ENCODE measurements around the gene PDE2A. TPM values are rescaled to one million over a fixed set of nuclear protein-coding genes. Genes with fewer than 3 reads are reported as not detected.

The PDE2A gene
- total RNA-seq, 2 donors from 2014 or later = 0.77 to 1.7 TPM

DNA sequence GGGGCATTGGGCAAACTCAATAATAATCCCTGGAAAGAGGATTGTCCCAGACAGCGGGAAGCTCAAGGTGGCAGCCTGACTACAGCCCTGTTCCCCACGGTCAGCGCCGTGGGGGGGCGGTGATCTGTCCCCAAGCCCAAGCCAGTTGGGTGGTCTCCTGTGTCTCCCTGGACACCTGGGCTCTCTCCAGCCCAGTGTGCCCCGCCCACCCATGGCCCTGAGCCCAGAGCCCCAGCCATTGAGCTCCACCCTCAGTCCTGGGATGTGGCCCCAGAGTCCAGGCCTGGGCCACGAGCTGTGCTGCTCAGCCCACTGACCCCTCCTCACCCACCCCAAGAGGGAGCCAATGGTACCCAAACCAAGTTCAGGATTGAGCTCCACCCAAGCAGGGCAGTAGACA is 27.9 kb upstream of the PDE2A start:
- H3K4me1 Mint-ChIP-seq (ENCODE audit: low read depth) = no peaks in the 10 kb centered on the region
- no peaks in the 10 kb centered on the region for H3K27me3 Mint-ChIP-seq (ENCODE audit: low read depth)
- H3K36me3 Mint-ChIP-seq (ENCODE audit: insufficient read depth in 2 of 2) = peaks cover 2 to 12% of the 10 kb centered on the region in 2 donors
- no peak overlapping the region for H3K4me3 Mint-ChIP-seq
- ATAC-seq (replicated peaks in 1 of 2) (no peak), DNase-seq (no peak)
- H3K27ac Mint-ChIP-seq = no peak overlapping the region
- H3K9me3 Mint-ChIP-seq = no peaks in the 10 kb centered on the region

DNA sequence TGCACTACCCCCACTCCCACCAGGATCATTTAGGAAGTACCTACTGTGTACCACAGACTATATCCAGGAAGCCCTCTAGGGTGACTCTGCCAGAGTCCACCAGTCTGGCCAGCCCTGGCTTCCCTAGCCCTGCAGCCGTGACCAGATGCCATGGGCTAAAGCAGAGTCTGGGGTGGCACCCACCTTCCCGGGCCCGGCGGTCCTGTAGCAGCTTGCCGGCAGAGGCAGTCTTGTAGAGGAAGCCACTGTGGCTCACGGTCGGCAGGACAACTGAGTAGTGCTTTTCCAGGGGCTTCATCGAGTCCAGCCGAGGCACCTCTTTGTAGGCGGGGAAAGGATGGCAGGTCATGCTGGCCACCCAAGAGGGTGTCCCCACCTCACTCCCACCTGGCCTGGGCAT is 27.2 kb upstream of the PDE2A start:
- Mint-ChIP-seq H3K27me3 (ENCODE audit: low read depth) (no peaks in the 10 kb centered on the region), H3K36me3 (ENCODE audit: insufficient read depth in 2 of 2) (peaks cover 2 to 6% of the 10 kb centered on the region in 2 donors), H3K4me1 (ENCODE audit: low read depth) (no peaks in the 10 kb centered on the region), H3K27ac (no peak overlapping the region), H3K4me3 (no peak overlapping the region), H3K9me3 (no peaks in the 10 kb centered on the region)
- ATAC-seq (replicated peaks in 1 of 2) (no peak), DNase-seq (no peak)

DNA sequence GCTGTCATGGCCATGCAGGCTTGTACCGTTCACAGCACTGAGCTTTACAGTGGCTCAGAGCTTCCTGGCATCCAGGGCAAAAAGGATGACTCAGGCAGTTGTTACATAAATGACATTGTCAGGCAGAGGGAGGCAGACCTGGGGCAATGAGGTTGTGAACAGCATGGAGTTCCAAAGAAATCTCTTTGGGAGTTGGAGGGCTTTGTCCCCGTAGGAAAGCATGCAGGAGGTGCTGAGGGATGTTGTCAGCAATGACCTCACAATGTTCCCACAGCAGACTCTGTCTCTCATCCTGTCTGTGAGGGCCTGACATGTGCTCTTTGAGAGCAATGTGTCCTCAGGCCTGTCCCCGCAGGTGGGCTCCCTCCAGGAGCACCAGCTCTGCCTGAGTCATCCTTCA is 25.9 kb upstream of the PDE2A start:
- no peak overlapping the region for H3K27ac Mint-ChIP-seq
- H3K27me3 Mint-ChIP-seq (ENCODE audit: low read depth) = no peaks in the 10 kb centered on the region
- peaks cover 4 to 6% of the 10 kb centered on the region in 2 donors for H3K36me3 Mint-ChIP-seq (ENCODE audit: insufficient read depth in 2 of 2)
- ATAC-seq (replicated peaks in 1 of 2) = no peak
- DNase-seq = no peak
- no peak overlapping the region for H3K4me3 Mint-ChIP-seq
- H3K9me3 Mint-ChIP-seq = no peaks in the 10 kb centered on the region
- no peaks in the 10 kb centered on the region for H3K4me1 Mint-ChIP-seq (ENCODE audit: low read depth)

DNA sequence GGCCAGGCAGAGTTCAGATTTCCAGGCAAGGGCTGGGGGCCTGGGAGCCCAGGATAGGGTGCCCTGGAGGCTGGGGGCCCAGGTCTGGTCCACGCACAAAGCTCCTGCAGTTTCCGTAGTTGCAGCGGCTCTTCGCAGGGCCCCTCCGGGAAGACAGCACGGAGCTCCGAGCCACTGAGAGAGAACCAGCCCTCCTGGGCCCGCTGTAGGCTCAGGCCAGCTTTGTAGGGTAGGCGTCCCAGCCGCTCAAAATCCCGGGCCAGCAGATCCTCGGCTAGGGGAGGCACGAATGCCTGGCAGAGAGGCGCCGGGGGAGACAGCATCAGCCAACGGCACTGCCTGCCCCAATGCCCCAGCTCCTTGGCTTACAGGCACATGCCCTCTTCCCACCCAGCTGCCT is 23.6 kb upstream of the PDE2A start:
- DNase-seq (no peak), ATAC-seq (replicated peaks in 1 of 2) (no peak)
- H3K27ac Mint-ChIP-seq = no peak overlapping the region
- H3K9me3 Mint-ChIP-seq = no peaks in the 10 kb centered on the region
- no peaks in the 10 kb centered on the region for H3K4me1 Mint-ChIP-seq (ENCODE audit: low read depth)
- peaks cover 9 to 13% of the 10 kb centered on the region in 2 donors for H3K36me3 Mint-ChIP-seq (ENCODE audit: insufficient read depth in 2 of 2)
- H3K27me3 Mint-ChIP-seq (ENCODE audit: low read depth) = no peaks in the 10 kb centered on the region
- no peak overlapping the region for H3K4me3 Mint-ChIP-seq

DNA sequence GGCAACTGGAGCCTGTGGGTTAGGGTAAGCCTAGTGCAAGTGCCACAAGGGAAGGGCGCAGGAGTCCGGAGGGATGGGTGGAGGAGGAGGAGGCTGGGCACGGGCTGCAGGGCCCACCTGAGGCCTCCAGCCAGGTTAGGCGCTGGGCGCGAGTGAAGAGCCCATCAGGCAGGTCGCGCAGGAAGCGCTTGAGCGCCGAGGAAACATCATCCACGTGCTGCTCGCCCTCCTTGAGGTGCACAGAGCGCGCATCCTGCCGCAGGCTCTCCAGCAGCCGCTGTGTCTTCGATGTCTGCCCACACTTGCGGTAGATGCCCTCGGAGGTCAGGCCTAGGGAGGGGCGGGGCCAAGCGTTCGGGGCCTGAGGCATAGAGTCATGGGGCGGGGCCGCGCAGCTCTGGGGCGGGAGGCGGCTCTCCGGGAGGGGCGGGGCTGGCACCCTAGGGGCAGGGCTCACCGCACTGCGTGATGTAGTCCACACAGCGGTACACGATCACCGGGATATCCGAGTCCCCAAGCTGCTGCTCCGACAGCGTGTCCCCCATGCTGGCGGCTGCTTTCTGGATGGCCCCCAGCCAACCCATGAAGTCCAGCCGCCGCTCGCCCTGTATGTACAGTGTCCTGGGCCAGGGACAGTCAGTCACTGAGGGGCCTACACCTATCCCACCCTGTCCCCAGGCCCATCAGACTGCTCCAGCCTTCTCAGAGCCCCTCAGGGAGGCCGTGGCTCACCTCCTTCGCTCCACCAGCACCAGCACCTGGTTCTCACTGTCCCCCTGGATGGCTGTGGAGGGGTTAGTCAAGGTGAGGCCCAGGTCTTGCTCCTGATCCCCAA is 22.9 kb upstream of the PDE2A start:
- no peaks in the 10 kb centered on the region for H3K4me1 Mint-ChIP-seq (ENCODE audit: low read depth)
- H3K4me3 Mint-ChIP-seq = no peak overlapping the region
- DNase-seq (no peak), ATAC-seq (replicated peaks in 1 of 2) (no peak)
- no peaks in the 10 kb centered on the region for H3K27me3 Mint-ChIP-seq (ENCODE audit: low read depth)
- no peaks in the 10 kb centered on the region for H3K9me3 Mint-ChIP-seq
- peaks cover 9 to 15% of the 10 kb centered on the region in 2 donors for H3K36me3 Mint-ChIP-seq (ENCODE audit: insufficient read depth in 2 of 2)
- no peak overlapping the region for H3K27ac Mint-ChIP-seq

DNA sequence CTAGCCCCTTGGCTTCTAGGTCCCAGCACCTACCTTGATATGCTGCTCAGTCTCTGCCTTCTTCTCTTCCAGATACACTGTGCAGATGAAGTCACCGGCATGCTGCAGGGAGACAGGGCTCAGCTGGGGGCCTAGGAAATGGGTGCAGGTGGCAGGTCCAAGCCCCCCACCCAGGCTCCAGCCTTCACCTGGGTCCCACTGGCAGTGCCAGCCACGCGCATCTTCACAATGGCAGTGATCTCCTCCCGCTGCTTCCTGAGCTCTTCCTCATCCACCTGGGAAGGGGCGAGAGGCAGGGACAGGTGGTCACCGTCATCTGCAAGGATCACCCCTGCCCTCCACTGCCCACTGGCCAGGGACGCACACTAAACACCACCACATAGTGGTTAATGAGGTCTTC is 21.1 kb upstream of the PDE2A start:
- Mint-ChIP-seq H3K9me3 (no peaks in the 10 kb centered on the region), H3K4me3 (no peak overlapping the region), H3K4me1 (ENCODE audit: low read depth) (no peaks in the 10 kb centered on the region), H3K36me3 (ENCODE audit: insufficient read depth in 2 of 2) (peaks cover 12 to 15% of the 10 kb centered on the region in 2 donors), H3K27me3 (ENCODE audit: low read depth) (no peaks in the 10 kb centered on the region), H3K27ac (no peak overlapping the region)
- ATAC-seq (replicated peaks in 1 of 2) (no peak), DNase-seq (no peak)

DNA sequence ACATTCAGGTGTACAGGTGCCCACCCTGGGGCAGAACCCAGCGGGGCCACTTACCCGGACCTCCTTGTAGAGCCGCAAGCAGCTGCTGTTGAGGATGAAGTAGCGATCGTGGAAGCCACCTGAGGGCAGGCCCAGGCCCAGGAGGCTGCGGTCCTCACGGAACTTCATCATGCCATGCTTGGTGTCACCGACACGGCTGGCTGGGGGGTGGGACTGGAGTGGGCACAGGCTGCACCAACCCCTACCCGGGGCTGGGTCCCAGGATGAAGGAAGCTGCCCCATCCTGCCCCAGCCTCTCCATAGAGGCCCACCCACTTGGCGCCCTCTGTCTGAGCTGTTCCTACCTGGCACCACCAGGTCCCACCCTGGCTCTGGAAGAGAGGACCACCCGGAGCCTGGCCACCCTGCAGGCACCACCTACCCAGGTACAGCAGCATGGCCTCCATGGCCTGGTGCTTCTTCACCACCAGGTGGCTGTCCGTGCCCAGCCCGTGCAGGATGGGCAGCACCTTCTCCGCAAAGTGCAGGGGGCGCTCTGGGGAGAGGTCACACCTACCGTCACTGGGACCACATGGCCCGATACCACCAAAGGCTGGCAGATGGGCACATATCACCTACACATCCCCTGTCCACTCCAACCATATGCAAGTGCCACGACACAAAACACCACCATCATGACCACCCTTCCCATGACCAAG is 19.2 kb upstream of the PDE2A start:
- Mint-ChIP-seq H3K4me3 (no peak overlapping the region), H3K27me3 (ENCODE audit: low read depth) (no peaks in the 10 kb centered on the region), H3K27ac (no peak overlapping the region), H3K36me3 (ENCODE audit: insufficient read depth in 2 of 2) (peaks cover 11 to 12% of the 10 kb centered on the region in 2 donors), H3K9me3 (no peaks in the 10 kb centered on the region), H3K4me1 (ENCODE audit: low read depth) (peaks cover 6% of the 10 kb centered on the region)
- DNase-seq (no peak), ATAC-seq (replicated peaks in 1 of 2) (no peak)

DNA sequence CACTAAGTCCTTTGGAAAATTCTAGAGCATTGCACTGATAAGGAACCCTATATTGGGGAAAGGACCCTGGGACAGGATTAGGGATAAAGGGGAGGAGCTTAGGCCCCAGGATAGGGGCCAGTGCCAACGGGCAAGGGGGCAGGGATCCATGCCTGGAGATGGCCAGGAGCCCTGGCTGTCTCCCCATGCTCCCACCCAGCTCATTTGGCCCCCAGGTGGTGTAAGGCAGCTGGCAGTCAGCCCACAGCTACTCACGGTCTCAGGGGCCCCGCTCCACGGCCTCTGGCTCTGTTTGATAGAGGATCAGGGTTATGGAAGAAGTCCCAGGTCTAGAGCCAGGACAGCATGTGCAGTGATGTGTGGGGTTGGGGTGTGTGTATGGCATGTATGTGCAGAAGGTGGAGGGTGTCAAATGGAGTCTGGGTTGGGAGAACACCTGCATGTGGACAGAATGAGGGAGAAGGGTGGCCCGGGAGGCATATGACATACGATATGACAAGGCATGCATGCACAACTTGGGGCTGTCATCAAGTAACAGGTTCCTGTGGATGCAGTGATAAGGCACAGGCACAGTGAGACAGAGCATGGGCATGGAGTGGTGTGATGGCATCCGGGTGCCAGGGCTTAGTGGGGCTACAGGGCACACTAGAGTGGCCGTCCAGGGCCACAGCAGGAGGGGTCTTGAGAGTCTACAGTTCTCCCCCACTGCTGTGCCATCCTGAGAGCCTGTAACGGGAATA is 18.4 kb upstream of the PDE2A start:
- Mint-ChIP-seq H3K36me3 (ENCODE audit: insufficient read depth in 2 of 2) (peaks cover 11 to 12% of the 10 kb centered on the region in 2 donors), H3K27ac (no peak overlapping the region), H3K4me3 (no peak overlapping the region), H3K9me3 (no peaks in the 10 kb centered on the region), H3K27me3 (ENCODE audit: low read depth) (no peaks in the 10 kb centered on the region), H3K4me1 (ENCODE audit: low read depth) (peaks cover 11% of the 10 kb centered on the region)
- ATAC-seq (replicated peaks in 1 of 2) = no peak
- DNase-seq = no peak

DNA sequence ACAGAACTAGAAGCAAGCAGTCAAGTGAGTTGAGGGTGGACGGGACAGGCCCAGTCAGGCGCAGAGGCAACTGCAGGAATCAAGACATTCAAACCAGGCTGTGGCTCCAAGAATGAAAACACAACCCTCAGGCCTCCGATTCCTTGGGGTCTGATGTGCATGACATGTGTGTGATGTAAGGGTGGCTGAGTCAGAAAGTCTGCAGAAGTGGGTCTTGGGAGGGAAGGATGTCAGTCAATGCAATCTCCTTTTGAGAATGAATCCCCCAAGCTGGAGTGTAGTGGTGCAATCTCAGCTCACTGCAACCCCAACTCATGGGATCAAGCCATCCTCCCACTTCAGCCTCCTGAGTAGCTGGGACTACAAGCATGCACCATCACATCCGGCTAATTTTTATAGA is 15.9 kb upstream of the PDE2A start:
- no peaks in the 10 kb centered on the region for H3K9me3 Mint-ChIP-seq
- H3K27me3 Mint-ChIP-seq (ENCODE audit: low read depth) = no peaks in the 10 kb centered on the region

DNA sequence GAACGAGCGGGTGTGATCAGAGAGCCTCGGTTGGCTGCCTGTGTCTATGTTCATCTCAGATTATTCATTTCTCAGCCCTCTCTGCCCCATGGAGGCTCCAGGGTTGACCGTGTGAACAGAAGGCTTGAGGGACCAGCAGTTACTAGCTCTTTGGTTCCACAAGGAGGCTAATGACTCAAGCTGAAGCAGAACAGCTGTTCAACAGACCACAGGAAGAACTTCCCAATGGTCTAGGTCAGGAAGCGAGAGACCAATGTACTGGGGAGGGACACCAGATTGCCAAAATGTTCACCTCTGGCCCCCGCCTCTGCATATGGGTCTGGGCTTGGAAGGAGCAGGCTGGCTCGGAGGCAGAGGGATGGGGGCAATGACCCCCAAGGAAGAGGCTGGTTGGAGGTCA is 14.7 kb upstream of the PDE2A start:
- Mint-ChIP-seq H3K27ac (no peak overlapping the region), H3K4me3 (no peak overlapping the region), H3K4me1 (ENCODE audit: low read depth) (peaks cover 26% of the 10 kb centered on the region), H3K36me3 (ENCODE audit: insufficient read depth in 2 of 2) (peaks cover 5 to 6% of the 10 kb centered on the region in 2 donors), H3K9me3 (no peaks in the 10 kb centered on the region), H3K27me3 (ENCODE audit: low read depth) (no peaks in the 10 kb centered on the region)
- ATAC-seq (replicated peaks in 1 of 2) (no peak), DNase-seq (no peak)

More for the DNA sequence above, 15.9 kb upstream of the PDE2A start:
- Mint-ChIP-seq H3K4me3 (no peak overlapping the region), H3K27ac (no peak overlapping the region), H3K36me3 (ENCODE audit: insufficient read depth in 2 of 2) (peaks cover 9 to 12% of the 10 kb centered on the region in 2 donors), H3K4me1 (ENCODE audit: low read depth) (peaks cover 26% of the 10 kb centered on the region)
- ATAC-seq (replicated peaks in 1 of 2) = no peak
- no peak for DNase-seq

DNA sequence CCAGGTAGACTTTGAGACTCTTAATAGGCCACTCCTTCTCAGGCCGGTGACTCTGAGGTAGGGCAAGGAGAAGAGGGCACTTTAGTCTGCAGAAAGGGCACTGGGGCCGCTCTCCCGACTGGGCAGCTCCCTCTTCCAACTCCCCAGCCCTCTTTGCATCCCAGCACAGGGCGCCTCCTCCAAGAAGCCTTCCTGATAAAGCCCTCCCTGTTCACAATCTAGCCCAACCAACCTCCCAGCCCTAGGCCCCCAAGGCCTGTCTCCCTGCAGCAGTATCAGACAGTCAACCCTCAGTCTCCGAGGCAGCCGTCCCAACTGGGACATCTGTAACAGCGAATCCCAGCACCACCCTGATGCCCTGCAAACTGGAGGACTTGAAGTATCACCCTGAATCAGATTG is 14.3 kb upstream of the PDE2A start:
- DNase-seq = no peak
- no peak for ATAC-seq (replicated peaks in 1 of 2)
- Mint-ChIP-seq H3K27ac (no peak overlapping the region), H3K27me3 (ENCODE audit: low read depth) (no peaks in the 10 kb centered on the region), H3K36me3 (ENCODE audit: insufficient read depth in 2 of 2) (peaks cover 3 to 6% of the 10 kb centered on the region in 2 donors), H3K4me1 (ENCODE audit: low read depth) (peaks cover 26% of the 10 kb centered on the region), H3K9me3 (no peaks in the 10 kb centered on the region), H3K4me3 (no peak overlapping the region)

DNA sequence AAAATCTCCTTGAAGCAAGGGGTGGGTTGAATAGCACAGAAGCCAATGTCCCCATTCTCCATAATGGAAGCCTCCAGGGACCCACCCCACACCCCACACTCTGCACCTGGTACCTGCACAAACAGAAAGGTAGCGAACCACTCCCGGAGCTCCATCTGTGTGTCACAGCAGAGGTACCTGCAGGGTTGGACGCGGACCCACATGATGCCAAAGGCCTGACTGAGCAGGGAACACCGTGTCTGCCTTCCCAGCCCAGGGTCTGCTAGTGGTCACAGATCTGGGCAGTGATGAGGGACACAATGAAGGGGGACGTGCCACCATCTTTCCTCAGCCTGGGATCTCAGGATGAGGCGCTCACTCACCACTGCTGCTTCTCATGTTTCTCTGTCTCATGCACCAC is 13.1 kb upstream of the PDE2A start:
- H3K4me1 Mint-ChIP-seq (ENCODE audit: low read depth) = peaks cover 26% of the 10 kb centered on the region
- peaks cover 3 to 4% of the 10 kb centered on the region in 2 donors for H3K36me3 Mint-ChIP-seq (ENCODE audit: insufficient read depth in 2 of 2)
- no peak overlapping the region for H3K4me3 Mint-ChIP-seq
- no peaks in the 10 kb centered on the region for H3K27me3 Mint-ChIP-seq (ENCODE audit: low read depth)
- ATAC-seq (replicated peaks in 1 of 2) (no peak), DNase-seq (no peak)
- peak overlapping the region; percentile 11 for H3K27ac Mint-ChIP-seq
- no peaks in the 10 kb centered on the region for H3K9me3 Mint-ChIP-seq

DNA sequence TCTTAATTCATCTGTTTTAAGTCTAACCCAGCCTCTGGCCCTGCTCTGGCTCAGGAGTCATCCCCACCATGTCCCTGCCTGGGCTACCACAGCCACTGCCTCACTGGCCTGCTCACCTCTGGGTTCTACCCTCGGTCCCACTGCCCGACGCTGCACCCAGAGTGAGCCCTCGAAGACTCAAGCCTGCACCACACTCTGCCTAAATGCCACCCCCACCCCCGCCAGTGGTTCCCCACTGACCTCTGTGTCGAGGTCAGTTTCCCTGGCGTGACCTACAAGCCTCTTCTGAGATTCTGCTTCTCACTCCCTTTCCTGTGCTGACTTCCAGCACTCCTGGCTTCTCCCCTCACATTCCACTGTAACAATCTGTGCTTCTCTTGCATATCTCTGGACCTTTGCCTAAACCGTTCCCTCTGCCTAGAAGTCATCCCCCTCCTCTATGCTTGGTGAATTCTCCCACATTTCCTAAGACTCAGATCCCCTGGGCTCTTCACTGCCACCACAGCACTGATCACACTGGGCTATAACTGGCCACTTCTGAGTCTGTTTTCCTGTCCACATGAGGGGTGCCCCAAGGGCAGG is 12.5 kb upstream of the PDE2A start:
- ATAC-seq (replicated peaks in 1 of 2) = peak; percentile 6 to 10
- Mint-ChIP-seq H3K4me3 (peak overlapping the region; percentile 46 to 53), H3K9me3 (no peaks in the 10 kb centered on the region), H3K36me3 (ENCODE audit: insufficient read depth in 2 of 2) (peaks cover 3 to 4% of the 10 kb centered on the region in 2 donors), H3K4me1 (ENCODE audit: low read depth) (peaks cover 26% of the 10 kb centered on the region), H3K27me3 (ENCODE audit: low read depth) (no peaks in the 10 kb centered on the region), H3K27ac (peak overlapping the region; percentile 11)
- DNase-seq = no peak
